HG02798 (cell line): ENCODE results near the gene MUC7.
A peak's percentile ranks its signal among the peaks of the same experiment; 100 is the strongest.

ENCODE experiments used
- ATAC-seq: cut with Tn5 transposase; IDR thresholded peaks from one replicate; pipeline ENCODE4 v1.9.1; 2021; ENCODE audit warnings: mild to moderate bottlenecking; ENCODE audit not compliant: unreplicated experiment, poor library complexity

The MUC7 gene

GRCh38 chr4:70531981-70532380 is 60.0 kb downstream of the MUC7 start:
- ATAC-seq = peak; percentile 78
